Measurements from ENCODE around the gene LNP1. TPM values are rescaled to one million over a fixed set of nuclear protein-coding genes. Genes with fewer than 3 reads are reported as not detected.

LNP1 gene
- total and polyA plus RNA-seq, 9 of the 15 experiments (the other 6 are each of a cell fraction or from before 2014, with no cell fraction given): 1.9 to 5.2 (median 4.5) TPM

- no peak for TF ChIP-seq ZKSCAN3 (CRISPR knock-in tag; IDR thresholded peaks at IDR 0.05)
- no peak for TF ChIP-seq ZNF146 (CRISPR knock-in tag; IDR thresholded peaks at IDR 0.05; ENCODE audit: unreplicated experiment)
- TF ChIP-seq STAT5A (IDR thresholded peaks at IDR 0.05; ENCODE audit: borderline replicate concordance, low read length): no peak
- no peak for TF ChIP-seq BRF2 (IDR thresholded peaks at IDR 0.05; ENCODE audit: borderline replicate concordance, insufficient read depth, insufficient read length)
- no peak for TF ChIP-seq BCOR (IDR thresholded peaks at IDR 0.05)
- TF ChIP-seq HLTF (IDR thresholded peaks at IDR 0.05): no peak
- TF ChIP-seq TRIM28 (IDR thresholded peaks at IDR 0.05): no peak
- TF ChIP-seq ZNF124 (CRISPR knock-in tag; IDR thresholded peaks at IDR 0.05): no peak
- TF ChIP-seq YBX1 (IDR thresholded peaks at IDR 0.05): no peak
- TF ChIP-seq DACH1 (IDR thresholded peaks at IDR 0.05; ENCODE audit: partially characterized antibody): no peak
Observed at GRCh38 chr3:100402891-100403290, 1.6 kb downstream of the LNP1 start (continued).

- Histone ChIP-seq H4K20me1 (replicated peaks; ENCODE audit: control insufficient read depth, insufficient read depth, low read length) (peaks cover 2% of the 10 kb centered on the region; the same call in 1 of the 2 replicates), H3K9me1 (ENCODE audit: control insufficient read depth, insufficient read depth, low read length) (no peaks in the 10 kb centered on the region), H3K9me3 (replicated peaks; ENCODE audit: control insufficient read depth, insufficient read depth, low read depth, low read length) (no peaks in the 10 kb centered on the region), H3K9ac (ENCODE audit: insufficient read depth in 1 of 2, low read depth in 2 of 2, low read length in 2 of 2) (peak overlapping the region; percentile 82 to 96), H3K27ac (ENCODE audit: extremely low read depth, low read depth, low read length) (peak overlapping the region; percentile 98; the same call in 2 of the 3 replicates), H3K36me3 (ENCODE audit: control insufficient read depth, insufficient read depth, low read length) (0 out of 3 replicates have a peak, but pooled peaks cover 6% of the 10 kb centered on the region), H3K4me2 (ENCODE audit: insufficient read depth, low read length) (peak overlapping the region; percentile 79), H2AFZ (ENCODE audit: low read depth, low read length) (peak overlapping the region; percentile 72), H3K4me1 (replicated peaks in 1 of 2; ENCODE audit: control insufficient read depth in 2 of 2, insufficient read depth in 2 of 2, low read length in 2 of 2) (peaks cover 0 to 3% of the 10 kb centered on the region in 2 experiments; a peak in 1 of 5 replicates), H3K79me2 (ENCODE audit: control insufficient read depth, insufficient read depth, low read length) (peaks cover 87% of the 10 kb centered on the region), H3K27me3 (ENCODE audit: control insufficient read depth in 2 of 2, insufficient read depth in 2 of 2, low read length in 2 of 2) (no peaks in the 10 kb centered on the region), H3K4me3 (peak overlapping the region; percentile 97)
- ChIA-PET CTCF (ENCODE audit: low intra/inter-chr PET ratio) (interaction anchor here (0.7 kb wide), 1 partner anchor 357 kb away, joined by 4 read pairs; no protein-coding TSS in a partner anchor), POLR2A (interaction anchor here (0.6 kb wide), 4 partner anchors 62 to 307 kb away, joined by 3 to 4 read pairs (median 4); no protein-coding TSS in a partner anchor)
- intact Hi-C loops (cut with micrococcal nuclease) (loop anchor here (5.0 to 10.0 kb wide), 4 partner anchors 49 to 1281 kb away; partner anchors contain the start of genes RPL24, TBC1D23 and TFG), in situ Hi-C loops (cut with MboI) (no loop called here)
- no TSS peak for BruUV-seq (replicated peaks)
- 2% methylated on average over 5 of the region's 5 CpGs for WGBS (ENCODE audit: insufficient coverage, low coverage, missing lambda C conversion rate)
- FAIRE-seq (peak; percentile 67), ATAC-seq (peak; percentile 32), DNase-seq (ENCODE audit: extremely low read depth in 1 of 4, low spot score in 3 of 4) (peak in 1 of 4 experiments; percentile 42)
- no peak for TF ChIP-seq SMARCB1 (IDR thresholded peaks at IDR 0.05; ENCODE audit: insufficient read length, low read depth)
- no peak for TF ChIP-seq CGGBP1 (CRISPR knock-in tag; IDR thresholded peaks at IDR 0.05)
- 0 out of 2 replicates have a peak, but pooled peaks have one; percentile 14 for TF ChIP-seq EHMT2 (IDR thresholded peaks at IDR 0.05)
- TF ChIP-seq RFX7 (CRISPR knock-in tag; IDR thresholded peaks at IDR 0.05): no peak
- TF ChIP-seq YY1 (IDR thresholded peaks at IDR 0.05; ENCODE audit: borderline replicate concordance in 1 of 3, control insufficient read depth in 1 of 3, extremely low read depth in 1 of 3, insufficient read depth in 3 of 3, insufficient read length in 1 of 3, insufficient replicate concordance in 2 of 3, low read depth in 1 of 3, low read length in 2 of 3): peak; percentile 41 to 89 (median 71)
- TF ChIP-seq FOXP1 (CRISPR knock-in tag; IDR thresholded peaks at IDR 0.05): no peak
- no peak for TF ChIP-seq U2AF2 (optimal IDR thresholded peaks at IDR 0.05; ENCODE audit: low read depth, low read length)
- TF ChIP-seq SMARCE1 (IDR thresholded peaks at IDR 0.05): 0 out of 2 replicates have a peak, but pooled peaks have one; percentile 20
- TF ChIP-seq CREBBP (IDR thresholded peaks at IDR 0.05; ENCODE audit: low read depth, low read length): no peak
Observed at GRCh38 chr3:100403362-100404249, 2.3 kb downstream of the LNP1 start.

Measured in K562 (cell line).